ENCODE data around the gene ALDH4A1.

Gene ALDH4A1

DNA sequence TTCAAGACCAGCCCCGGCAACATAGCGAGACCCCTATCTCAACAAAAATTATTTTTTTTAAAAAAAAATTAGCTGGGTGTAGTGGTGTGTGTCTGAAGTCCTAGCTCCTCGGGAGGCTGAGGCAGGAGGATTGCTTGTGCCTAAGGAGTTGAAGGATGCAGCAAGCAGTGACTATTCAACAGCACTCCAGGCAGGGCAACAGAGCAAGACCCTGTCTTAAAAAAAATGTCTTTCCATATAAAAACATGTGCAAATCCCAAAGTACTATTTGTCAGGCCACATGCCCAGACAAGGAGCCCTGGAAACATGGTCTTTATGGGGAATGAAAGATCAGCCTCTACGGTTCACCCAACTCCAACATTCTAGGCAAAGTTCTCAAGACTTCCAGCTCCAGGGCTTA, 40.8 kb upstream of the ALDH4A1 start:
- H3K4me3 ChIP-seq (ENCODE audit: control insufficient read depth, low read depth, low read length): no peak overlapping the region
- no peak for TF ChIP-seq CTCF (conservative IDR thresholded peaks at IDR 0.05; ENCODE audit: control insufficient read depth, insufficient read depth, low read depth, low read length)
- no peak for DNase-seq (ENCODE audit: low read depth)

GRCh38 chr1:18942340-18942739, 40.0 kb upstream of the ALDH4A1 start:
- H3K4me3 ChIP-seq (ENCODE audit: control insufficient read depth, low read depth, low read length): no peak overlapping the region
- DNase-seq (ENCODE audit: low read depth): no peak
- TF ChIP-seq CTCF (conservative IDR thresholded peaks at IDR 0.05; ENCODE audit: control insufficient read depth, insufficient read depth, low read depth, low read length): no peak

- TF ChIP-seq CTCF (conservative IDR thresholded peaks at IDR 0.05; ENCODE audit: control insufficient read depth, insufficient read depth, low read depth, low read length): no peak
- DNase-seq (ENCODE audit: low read depth): peak; percentile 55
- no peak overlapping the region for H3K4me3 ChIP-seq (ENCODE audit: control insufficient read depth, low read depth, low read length)
These were observed 39.1 kb upstream of the ALDH4A1 start for GRCh38 chr1:18941221-18942141.

DNA sequence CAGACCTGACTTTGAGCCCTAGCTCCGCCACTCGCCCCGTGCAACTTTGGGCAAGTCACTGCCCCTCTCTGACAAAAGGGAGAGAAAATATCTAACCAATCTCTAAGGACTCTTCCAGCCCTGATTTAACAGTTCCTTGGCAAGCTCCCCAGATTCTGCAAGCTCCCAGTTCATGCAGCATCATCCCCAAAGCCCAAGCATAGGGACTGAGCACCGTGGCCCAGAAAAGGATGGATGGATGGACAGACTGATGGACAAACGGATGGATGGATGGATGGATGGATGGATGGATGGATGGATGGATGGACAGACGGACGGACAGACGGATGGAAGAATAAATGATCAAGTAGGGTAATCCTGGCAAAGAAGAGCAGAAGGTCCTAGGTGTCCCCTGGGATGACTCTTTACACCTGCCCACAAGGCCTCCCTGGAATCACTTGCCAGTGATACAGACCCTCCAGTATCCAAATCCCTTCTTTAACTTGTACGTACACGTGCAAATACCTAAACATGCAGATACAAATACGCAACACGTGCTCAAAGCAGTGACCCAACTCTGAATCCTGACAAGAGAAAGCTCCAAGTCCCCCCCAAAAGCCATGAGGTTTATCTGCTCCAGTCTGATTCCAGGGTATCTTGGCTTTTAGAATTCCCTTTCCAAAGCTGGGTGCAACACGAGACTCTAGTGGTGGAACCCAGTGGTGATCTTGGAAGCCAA, 38.1 kb upstream of the ALDH4A1 start:
- peak; percentile 40 for DNase-seq (ENCODE audit: low read depth)
- no peak for TF ChIP-seq CTCF (conservative IDR thresholded peaks at IDR 0.05; ENCODE audit: control insufficient read depth, insufficient read depth, low read depth, low read length)
- H3K4me3 ChIP-seq (ENCODE audit: control insufficient read depth, low read depth, low read length): no peak overlapping the region

DNA sequence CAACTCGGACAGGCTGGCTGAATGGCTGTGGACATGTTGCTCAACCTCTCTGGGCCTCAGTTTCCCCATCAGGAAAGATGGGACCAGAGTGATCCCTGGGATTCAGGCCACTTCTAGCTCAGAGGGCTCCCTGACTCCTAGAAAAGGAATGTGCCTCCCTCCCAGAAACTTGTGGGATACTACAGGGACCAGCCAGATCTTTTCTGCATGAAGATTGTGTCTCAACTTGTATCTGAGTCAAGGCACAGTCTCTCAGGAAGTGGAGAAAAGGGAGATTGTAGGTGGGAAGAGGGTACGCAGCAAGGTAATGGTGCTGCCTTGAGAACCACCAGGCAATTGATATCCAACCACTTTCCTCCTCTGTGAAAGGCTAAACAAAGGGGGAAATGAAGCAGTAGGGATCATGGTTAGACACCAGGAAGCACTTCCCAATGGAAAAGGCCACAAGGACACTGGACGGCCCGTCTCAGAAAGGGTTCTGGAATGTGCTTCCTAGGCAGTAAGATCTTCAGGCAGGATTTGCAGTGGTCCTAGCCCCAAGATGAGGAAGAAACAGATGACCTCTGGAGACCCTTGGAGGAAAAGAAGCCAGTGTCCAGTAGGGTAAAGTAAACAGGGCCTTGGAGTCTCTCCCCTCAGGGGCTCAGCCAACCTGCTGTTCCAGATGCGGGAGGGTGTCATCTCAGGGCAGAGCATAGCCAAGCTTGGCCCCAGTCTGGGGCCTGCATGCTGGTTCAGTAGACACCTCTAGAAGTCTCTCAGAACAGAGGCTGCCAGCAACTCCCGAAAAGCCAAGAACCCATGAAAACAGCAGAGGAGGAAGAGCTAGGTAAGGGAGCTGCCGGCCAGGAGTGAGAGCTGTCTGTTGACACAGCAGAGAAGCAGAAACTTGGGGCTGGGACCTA, 37.3 kb upstream of the ALDH4A1 start:
- no peak for TF ChIP-seq CTCF (conservative IDR thresholded peaks at IDR 0.05; ENCODE audit: control insufficient read depth, insufficient read depth, low read depth, low read length)
- H3K4me3 ChIP-seq (ENCODE audit: control insufficient read depth, low read depth, low read length): no peak overlapping the region
- peak; percentile 48 for DNase-seq (ENCODE audit: low read depth)

DNA sequence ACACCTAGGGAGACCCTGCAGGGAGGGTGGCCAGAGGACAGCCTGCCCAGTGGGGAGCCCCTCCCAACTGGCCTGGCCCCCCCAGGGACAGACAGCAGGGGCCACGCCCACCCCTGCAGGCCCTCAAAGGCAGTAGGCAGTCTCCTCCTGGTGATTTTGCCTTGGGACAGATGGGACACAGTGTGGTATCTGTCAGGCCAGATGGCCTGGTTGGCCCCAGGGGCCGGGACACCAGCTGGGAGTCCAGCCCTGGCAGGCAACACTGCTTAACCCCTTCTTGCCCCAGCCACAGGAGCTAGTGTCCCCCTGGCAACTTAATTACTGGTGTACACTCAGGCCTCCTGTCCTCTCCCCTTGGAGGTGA, 36.3 kb upstream of the ALDH4A1 start:
- H3K4me3 ChIP-seq (ENCODE audit: control insufficient read depth, low read depth, low read length): no peak overlapping the region
- no peak for TF ChIP-seq CTCF (conservative IDR thresholded peaks at IDR 0.05; ENCODE audit: control insufficient read depth, insufficient read depth, low read depth, low read length)
- no peak for DNase-seq (ENCODE audit: low read depth)
